ENCODE data around the gene ZNF8. TPM values are rescaled to one million over a fixed set of nuclear protein-coding genes. Genes with fewer than 3 reads are reported as not detected.

Gene ZNF8
- total and polyA plus RNA-seq, 2 donors from 2014 or later, result 1.3 to 9.0 TPM

DNA sequence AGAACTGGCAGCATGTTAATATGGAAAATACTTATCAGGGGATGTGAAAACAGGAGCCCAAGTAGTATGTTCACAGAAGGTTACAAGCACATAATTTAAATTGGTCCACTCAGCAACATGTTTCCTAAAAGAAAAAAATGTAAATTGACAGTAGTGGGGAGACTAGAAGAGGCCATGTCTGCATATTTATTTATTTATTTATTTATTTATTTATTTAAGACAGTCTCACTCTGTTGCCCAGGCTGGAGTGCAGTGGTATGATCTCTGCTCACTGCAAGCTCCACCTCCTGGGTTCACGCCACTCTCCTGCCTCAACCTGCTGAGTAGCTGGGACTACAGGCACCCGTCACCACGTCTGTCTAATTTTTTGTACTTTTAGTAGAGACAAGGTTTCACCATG, 13.7 kb upstream of the ZNF8 start:
- H3K4me1 ChIP-seq (ENCODE audit: control insufficient read depth in 2 of 3, insufficient read depth in 2 of 3, low read depth in 1 of 3, low read length in 3 of 3), result no peaks in the 10 kb centered on the region
- FAIRE-seq, result no peak
- intact Hi-C loops (cut with DNase I), result no loop called here

DNA sequence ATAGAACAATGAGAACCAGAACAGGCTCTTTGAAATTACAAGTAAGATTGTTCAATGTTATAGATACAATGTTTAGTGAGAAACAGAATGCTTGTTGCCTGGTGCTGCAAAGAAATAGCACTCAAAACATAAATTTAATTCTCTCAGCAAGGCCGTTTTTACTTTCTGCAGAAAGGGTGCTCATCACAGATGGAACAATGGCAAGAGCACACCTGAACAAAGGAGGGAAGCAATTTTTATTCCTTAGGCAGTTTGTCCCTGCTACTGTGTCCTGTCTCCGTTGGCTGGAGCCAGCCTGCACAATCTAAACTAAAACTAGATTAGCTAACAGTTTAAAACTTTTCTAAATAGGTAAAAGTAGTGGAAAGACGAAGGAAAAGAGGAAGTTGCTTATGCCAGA, 10.4 kb upstream of the ZNF8 start:
- no peak for TF ChIP-seq CTCF (IDR thresholded peaks at IDR 0.05; ENCODE audit: borderline replicate concordance, extremely low read depth, insufficient read depth)
- no peak overlapping the region for H3K4me3 ChIP-seq (ENCODE audit: low read length in 3 of 3)
- peaks cover 0 to 13% (median 2%) of the 10 kb centered on the region in 3 donors for H3K36me3 ChIP-seq (ENCODE audit: control insufficient read depth in 2 of 3, insufficient read depth in 3 of 3, low read length in 3 of 3)
- no peaks in the 10 kb centered on the region for H3K27me3 ChIP-seq (ENCODE audit: control insufficient read depth, insufficient read depth, low read length)
- H3K4me1 ChIP-seq (ENCODE audit: control insufficient read depth in 2 of 3, insufficient read depth in 2 of 3, low read depth in 1 of 3, low read length in 3 of 3), result no peaks in the 10 kb centered on the region
- H3K9ac ChIP-seq (ENCODE audit: low read length in 3 of 3), result no peak overlapping the region
- peaks cover 6 to 55% (median 30%) of the 10 kb centered on the region in 3 donors for H3K9me3 ChIP-seq (ENCODE audit: control insufficient read depth in 2 of 3, insufficient read depth in 1 of 3, low read length in 3 of 3)
- no peak overlapping the region for H3K27ac ChIP-seq (ENCODE audit: low read depth in 2 of 2, low read length in 2 of 2)
- DNase-seq (no peak), FAIRE-seq (no peak)
- intact Hi-C loops (cut with DNase I), result no loop called here

More for the DNA sequence above, 13.7 kb upstream of the ZNF8 start:
- Histone ChIP-seq H3K9me3 (ENCODE audit: control insufficient read depth in 2 of 3, insufficient read depth in 1 of 3, low read length in 3 of 3) (peaks cover 23 to 75% (median 53%) of the 10 kb centered on the region in 3 donors), H3K27me3 (ENCODE audit: control insufficient read depth, insufficient read depth, low read length) (no peaks in the 10 kb centered on the region), H3K27ac (ENCODE audit: low read depth in 2 of 2, low read length in 2 of 2) (no peak overlapping the region), H3K36me3 (ENCODE audit: control insufficient read depth in 2 of 3, insufficient read depth in 3 of 3, low read length in 3 of 3) (peaks cover 20 to 35% (median 21%) of the 10 kb centered on the region in 3 donors), H3K9ac (ENCODE audit: low read length in 3 of 3) (no peak overlapping the region), H3K4me3 (ENCODE audit: low read length in 3 of 3) (no peak overlapping the region)
- TF ChIP-seq CTCF (IDR thresholded peaks at IDR 0.05; ENCODE audit: borderline replicate concordance, extremely low read depth, insufficient read depth), result no peak
- DNase-seq, result no peak

DNA sequence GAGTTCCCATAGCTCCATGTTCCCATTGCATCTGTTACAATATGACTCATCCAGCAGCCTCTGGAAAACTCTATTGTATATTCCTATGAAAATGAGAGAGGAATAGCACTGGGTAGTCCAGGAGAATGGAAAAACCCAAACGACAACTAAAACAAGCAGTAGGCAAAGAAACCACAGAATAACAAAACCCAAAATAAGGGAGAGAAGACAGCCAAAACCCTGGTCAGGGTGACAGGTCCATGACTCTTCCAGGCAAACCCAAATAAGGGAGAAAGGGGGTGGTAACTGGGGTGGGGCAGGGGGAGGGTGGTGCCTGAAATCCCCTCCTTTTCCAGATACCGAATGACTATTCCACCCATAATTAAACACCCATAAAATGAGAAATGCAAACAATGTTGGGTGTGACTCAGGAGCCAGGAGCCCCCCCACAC, 4.0 kb upstream of the ZNF8 start:
- no peak for TF ChIP-seq CTCF (IDR thresholded peaks at IDR 0.05; ENCODE audit: borderline replicate concordance, extremely low read depth, insufficient read depth)
- FAIRE-seq (no peak), DNase-seq (no peak)
- H3K9ac ChIP-seq (ENCODE audit: low read length in 3 of 3), result no peak overlapping the region
- intact Hi-C loops (cut with DNase I), result no loop called here
- H3K4me1 ChIP-seq (ENCODE audit: control insufficient read depth in 2 of 3, insufficient read depth in 2 of 3, low read depth in 1 of 3, low read length in 3 of 3), result peaks cover 0 to 6% (median 2%) of the 10 kb centered on the region in 3 donors
- H3K27me3 ChIP-seq (ENCODE audit: control insufficient read depth, insufficient read depth, low read length), result no peaks in the 10 kb centered on the region
- H3K36me3 ChIP-seq (ENCODE audit: control insufficient read depth in 2 of 3, insufficient read depth in 3 of 3, low read length in 3 of 3), result peaks cover 0 to 14% (median 8%) of the 10 kb centered on the region in 3 donors
- H3K4me3 ChIP-seq (ENCODE audit: low read length in 3 of 3), result no peak overlapping the region
- no peak overlapping the region for H3K27ac ChIP-seq (ENCODE audit: low read depth in 2 of 2, low read length in 2 of 2)
- peaks cover 5 to 20% (median 9%) of the 10 kb centered on the region in 3 donors for H3K9me3 ChIP-seq (ENCODE audit: control insufficient read depth in 2 of 3, insufficient read depth in 1 of 3, low read length in 3 of 3)

DNA sequence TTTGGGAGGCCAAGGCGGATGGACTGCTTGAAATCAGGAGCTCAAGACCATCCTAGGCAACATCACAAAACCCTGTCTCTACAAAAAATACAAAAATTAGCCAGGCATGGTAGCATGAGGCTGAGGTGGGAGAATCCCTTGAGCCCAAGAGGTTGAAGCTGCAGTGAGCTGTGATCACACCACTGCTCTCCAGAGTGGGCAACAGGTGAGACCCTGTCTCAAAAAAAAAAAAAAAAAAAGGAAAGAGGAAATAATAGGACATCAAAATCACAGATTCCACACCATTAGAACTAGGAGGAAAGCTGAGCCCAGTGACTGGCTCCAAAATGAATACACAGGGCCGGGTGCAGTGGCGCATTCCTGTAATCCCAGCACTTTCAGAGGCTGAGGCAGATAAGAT, 3.2 kb upstream of the ZNF8 start:
- intact Hi-C loops (cut with DNase I), result no loop called here
- FAIRE-seq, result no peak

More for the DNA sequence above, 3.2 kb upstream of the ZNF8 start:
- Histone ChIP-seq H3K27me3 (ENCODE audit: control insufficient read depth, insufficient read depth, low read length) (no peaks in the 10 kb centered on the region), H3K9me3 (ENCODE audit: control insufficient read depth in 2 of 3, insufficient read depth in 1 of 3, low read length in 3 of 3) (peaks cover 5 to 16% (median 7%) of the 10 kb centered on the region in 3 donors), H3K4me3 (ENCODE audit: low read length in 3 of 3) (no peak overlapping the region), H3K4me1 (ENCODE audit: control insufficient read depth in 2 of 3, insufficient read depth in 2 of 3, low read depth in 1 of 3, low read length in 3 of 3) (peaks cover 0 to 10% (median 6%) of the 10 kb centered on the region in 3 donors), H3K9ac (ENCODE audit: low read length in 3 of 3) (no peak overlapping the region), H3K27ac (ENCODE audit: low read depth in 2 of 2, low read length in 2 of 2) (no peak overlapping the region), H3K36me3 (ENCODE audit: control insufficient read depth in 2 of 3, insufficient read depth in 3 of 3, low read length in 3 of 3) (peaks cover 0 to 14% (median 8%) of the 10 kb centered on the region in 3 donors)
- TF ChIP-seq CTCF (IDR thresholded peaks at IDR 0.05; ENCODE audit: borderline replicate concordance, extremely low read depth, insufficient read depth), result no peak
- no peak for DNase-seq
